Measurements from ENCODE around the gene WTIP.

WTIP gene

GRCh38 chr19:34497112-34497805, 15.7 kb downstream of the WTIP start:
- no peaks in the 10 kb centered on the region for H3K36me3 ChIP-seq
- TF ChIP-seq CTCF (IDR thresholded peaks at IDR 0.05; ENCODE audit: low read depth, low read length), result no peak
- no peak overlapping the region for H3K27ac ChIP-seq

GRCh38 chr19:34499155-34499834, 17.7 kb downstream of the WTIP start:
- no peak for TF ChIP-seq CTCF (IDR thresholded peaks at IDR 0.05; ENCODE audit: low read depth, low read length)
- Histone ChIP-seq H3K9me3 (ENCODE audit: severe bottlenecking) (no peaks in the 10 kb centered on the region), H3K27me3 (ENCODE audit: insufficient read depth, low read depth, severe bottlenecking) (no peaks in the 10 kb centered on the region), H3K36me3 (no peaks in the 10 kb centered on the region), H3K4me3 (ENCODE audit: low read depth, low read length) (no peak overlapping the region), H3K27ac (no peak overlapping the region)
- no peak for DNase-seq

More at GRCh38 chr19:34497112-34497805, 15.7 kb downstream of the WTIP start:
- Histone ChIP-seq H3K4me3 (ENCODE audit: low read depth, low read length) (no peak overlapping the region), H3K27me3 (ENCODE audit: insufficient read depth, low read depth, severe bottlenecking) (no peaks in the 10 kb centered on the region), H3K9me3 (ENCODE audit: severe bottlenecking) (no peaks in the 10 kb centered on the region)
- no peak for DNase-seq

- DNase-seq, result no peak
- no peaks in the 10 kb centered on the region for H3K9me3 ChIP-seq (ENCODE audit: severe bottlenecking)
- no peaks in the 10 kb centered on the region for H3K27me3 ChIP-seq (ENCODE audit: insufficient read depth, low read depth, severe bottlenecking)
- H3K4me3 ChIP-seq (ENCODE audit: low read depth, low read length), result no peak overlapping the region
- no peak for TF ChIP-seq CTCF (IDR thresholded peaks at IDR 0.05; ENCODE audit: low read depth, low read length)
- H3K36me3 ChIP-seq, result no peaks in the 10 kb centered on the region
- H3K27ac ChIP-seq, result no peak overlapping the region
Measured at GRCh38 chr19:34500656-34501120, 19.1 kb downstream of the WTIP start.

GRCh38 chr19:34501339-34502320, 20.1 kb downstream of the WTIP start:
- H3K27ac ChIP-seq, result no peak overlapping the region
- no peak overlapping the region for H3K4me3 ChIP-seq (ENCODE audit: low read depth, low read length)
- peak; percentile 95 for DNase-seq
- peak; percentile 99 for TF ChIP-seq CTCF (IDR thresholded peaks at IDR 0.05; ENCODE audit: low read depth, low read length)
- H3K27me3 ChIP-seq (ENCODE audit: insufficient read depth, low read depth, severe bottlenecking), result no peaks in the 10 kb centered on the region
- H3K9me3 ChIP-seq (ENCODE audit: severe bottlenecking), result no peaks in the 10 kb centered on the region
- no peaks in the 10 kb centered on the region for H3K36me3 ChIP-seq

GRCh38 chr19:34502582-34503411, 21.2 kb downstream of the WTIP start:
- Histone ChIP-seq H3K27ac (no peak overlapping the region), H3K4me3 (ENCODE audit: low read depth, low read length) (no peak overlapping the region), H3K9me3 (ENCODE audit: severe bottlenecking) (no peaks in the 10 kb centered on the region), H3K36me3 (no peaks in the 10 kb centered on the region), H3K27me3 (ENCODE audit: insufficient read depth, low read depth, severe bottlenecking) (no peaks in the 10 kb centered on the region)
- TF ChIP-seq CTCF (IDR thresholded peaks at IDR 0.05; ENCODE audit: low read depth, low read length), result no peak
- DNase-seq, result no peak
